ACHN (cell line): Measurements from ENCODE around the gene ARHGEF25.
"Not testable (repeated sequence)": the region's sequence is repeated elsewhere in the genome, so short reads cannot be mapped to it uniquely, and the experiment has no call there.

Experiments used
- DNase-seq: peaks from one replicate; pipeline ENCODE4 v3.0.0-alpha.2; 2015
- in situ Hi-C: cut with HindIII; loops from 2 replicates; pipeline ENCODE4 v1.10.0; 2017; ENCODE audit warnings: low sequenced_read_pairs, low pct_ligation_motif_present, low pct_unique_long_range_greater_than_20kb

Gene ARHGEF25

GRCh38 chr12:57611108-57611826, at the start of gene ARHGEF25:
Gene ARHGEF25 (plus strand): TSS chr12:57611435. CDS start chr12:57611895, 460 bp downstream.
- in situ Hi-C loops: no loop called here
- peak; percentile 69 for DNase-seq

GRCh38 chr12:57563358-57563757, 47.9 kb upstream of the ARHGEF25 start:
- DNase-seq: no peak
- in situ Hi-C loops: no loop called here

GRCh38 chr12:57564178-57564740, 47.0 kb upstream of the ARHGEF25 start:
- DNase-seq: no peak
- in situ Hi-C loops: no loop called here

- DNase-seq: no peak
- in situ Hi-C loops: no loop called here
These were observed 42.4 kb upstream of the ARHGEF25 start for GRCh38 chr12:57568838-57569237.

- in situ Hi-C loops: no loop called here
These were observed 41.4 kb upstream of the ARHGEF25 start for GRCh38 chr12:57569858-57570257.

GRCh38 chr12:57570438-57570837, 40.8 kb upstream of the ARHGEF25 start:
- DNase-seq, in situ Hi-C loops: not testable (repeated sequence)

More at GRCh38 chr12:57569858-57570257, 41.4 kb upstream of the ARHGEF25 start:
- DNase-seq: no peak

GRCh38 chr12:57571926-57572762, 39.1 kb upstream of the ARHGEF25 start:
- no peak for DNase-seq
- in situ Hi-C loops: no loop called here

- in situ Hi-C loops: no loop called here
These were observed 36.4 kb upstream of the ARHGEF25 start for GRCh38 chr12:57574795-57575194.

GRCh38 chr12:57575771-57576612, 35.2 kb upstream of the ARHGEF25 start:
- DNase-seq: no peak
- in situ Hi-C loops: no loop called here

More at GRCh38 chr12:57574795-57575194, 36.4 kb upstream of the ARHGEF25 start:
- no peak for DNase-seq

- DNase-seq: no peak
- in situ Hi-C loops: no loop called here
These were observed 34.5 kb upstream of the ARHGEF25 start for GRCh38 chr12:57576613-57577160.

- in situ Hi-C loops: no loop called here
These were observed 33.1 kb upstream of the ARHGEF25 start for GRCh38 chr12:57577981-57578758.

GRCh38 chr12:57579011-57579410, 32.2 kb upstream of the ARHGEF25 start:
- in situ Hi-C loops: no loop called here
- no peak for DNase-seq

More at GRCh38 chr12:57577981-57578758, 33.1 kb upstream of the ARHGEF25 start:
- DNase-seq: no peak

GRCh38 chr12:57579677-57580465, 31.4 kb upstream of the ARHGEF25 start:
- in situ Hi-C loops: no loop called here
- DNase-seq: no peak

GRCh38 chr12:57580466-57580795, 30.8 kb upstream of the ARHGEF25 start:
- no peak for DNase-seq
- in situ Hi-C loops: no loop called here

GRCh38 chr12:57581802-57582201, 29.4 kb upstream of the ARHGEF25 start:
- no peak for DNase-seq
- in situ Hi-C loops: no loop called here

GRCh38 chr12:57582440-57582839, 28.8 kb upstream of the ARHGEF25 start:
- in situ Hi-C loops: no loop called here
- no peak for DNase-seq
